Sigmoid colon (tissue), 7 donors: Measurements from ENCODE around the gene COL23A1. TPM values are rescaled to one million over a fixed set of nuclear protein-coding genes. Genes with fewer than 3 reads are reported as not detected.

ENCODE experiments used
- DNase-seq: peaks from one replicate; pipeline ENCODE4 v3.0.0-alpha.2; 2019
- H3K27ac ChIP-seq, 4 donors: fragments of 200-600 bp; sonication (generic); one replicate each; pipeline ENCODE4 v1.5.1; 2016 to 2019; ENCODE audit warnings: mild to moderate bottlenecking in 1 of 4
- H3K27me3 ChIP-seq, 3 donors: fragments of 200-600 bp; sonication (generic); one replicate each; pipeline ENCODE4 v1.5.1; 2019; ENCODE audit warnings: mild to moderate bottlenecking in 1 of 3
- H3K36me3 ChIP-seq, 4 donors: fragments of 200-600 bp; sonication (generic); one replicate each; pipeline ENCODE4 v1.5.1; 2016 to 2019
- H3K4me1 ChIP-seq, 4 donors: fragments of 200-600 bp; sonication (generic); one replicate each; pipeline ENCODE4 v1.5.1; 2017 to 2019
- H3K4me3 ChIP-seq, 4 donors: fragments of 200-600 bp; sonication (generic); one replicate each; pipeline ENCODE4 v1.5.1; 2017 to 2019; ENCODE audit warnings: mild to moderate bottlenecking in 2 of 4, moderate library complexity in 1 of 4
- H3K9me3 ChIP-seq, 4 donors: fragments of 200-600 bp in 3 of 4; sonication (generic) in 3 of 4; one replicate each; pipeline versions ENCODE4 v1.5.1 to v1.6.1; 2013 to 2019
- EP300 ChIP-seq, 4 donors: sonication (generic); formaldehyde crosslinking; IDR thresholded peaks; one replicate each; pipeline ENCODE4 v1.6.1; 2017; ENCODE audit warnings: antibody characterized with exemption in 4 of 4
- POLR2A ChIP-seq, 2 donors: fragments of 450-650 bp; IDR thresholded peaks; one replicate each; pipeline ENCODE4 v1.6.1; 2016; ENCODE audit warnings: antibody characterized with exemption in 2 of 2, mild to moderate bottlenecking in 2 of 2, moderate library complexity in 2 of 2
- POLR2AphosphoS5 ChIP-seq, 4 donors: sonication (generic); formaldehyde crosslinking; IDR thresholded peaks; one replicate each; pipeline ENCODE4 v1.6.1; 2017; ENCODE audit warnings: antibody characterized with exemption in 4 of 4
- WGBS, 2 donors: extraction: QIAGEN DNeasy Blood & Tissue Kit; methylation state at CpG; one replicate each; pipeline ENCODE4 v1.1.7; 2013; 5-methylcytosine and 5-hydroxymethylcytosine counted together
- intact Hi-C: fragments of 100-400 bp; cut with DNase I; formaldehyde crosslinking; loops from one replicate; pipeline ENCODE4 v1.15.1; 2023
- polyA plus RNA-seq, 3 donors: library from polyadenylated mRNA; stranded (reverse); fragments of 200-250 nt; gene quantifications; one replicate each; pipeline ENCODE4 v1.2.3, GENCODE V29; 2013
- total RNA-seq, 4 donors: library from RNA; depleted of rRNA; stranded (reverse); fragments of >200 nt; gene quantifications; one replicate each; pipeline ENCODE4 v1.1.0, GENCODE V29; 2016
- TF ChIP-seq, protein P1 (sequence below), 4 experiments: fragments of 450-650 bp in 3 of 4; fragments of 200-600 bp in 1 of 4; IDR thresholded peaks; one replicate each; pipeline ENCODE4 v1.5.1; 2016 to 2019; ENCODE audit warnings: antibody characterized with exemption in 4 of 4, mild to moderate bottlenecking in 3 of 4, moderate library complexity in 2 of 4
- donor health status: healthy with polysubstance abuse.
- donor health status: Bipolar disorder and iron deficiency.
- donor health status: healthy.

Gene COL23A1
- total and polyA plus RNA-seq, 7 donors = 0.28 to 1.2 (median 0.57) TPM; not detected in 1

DNA sequence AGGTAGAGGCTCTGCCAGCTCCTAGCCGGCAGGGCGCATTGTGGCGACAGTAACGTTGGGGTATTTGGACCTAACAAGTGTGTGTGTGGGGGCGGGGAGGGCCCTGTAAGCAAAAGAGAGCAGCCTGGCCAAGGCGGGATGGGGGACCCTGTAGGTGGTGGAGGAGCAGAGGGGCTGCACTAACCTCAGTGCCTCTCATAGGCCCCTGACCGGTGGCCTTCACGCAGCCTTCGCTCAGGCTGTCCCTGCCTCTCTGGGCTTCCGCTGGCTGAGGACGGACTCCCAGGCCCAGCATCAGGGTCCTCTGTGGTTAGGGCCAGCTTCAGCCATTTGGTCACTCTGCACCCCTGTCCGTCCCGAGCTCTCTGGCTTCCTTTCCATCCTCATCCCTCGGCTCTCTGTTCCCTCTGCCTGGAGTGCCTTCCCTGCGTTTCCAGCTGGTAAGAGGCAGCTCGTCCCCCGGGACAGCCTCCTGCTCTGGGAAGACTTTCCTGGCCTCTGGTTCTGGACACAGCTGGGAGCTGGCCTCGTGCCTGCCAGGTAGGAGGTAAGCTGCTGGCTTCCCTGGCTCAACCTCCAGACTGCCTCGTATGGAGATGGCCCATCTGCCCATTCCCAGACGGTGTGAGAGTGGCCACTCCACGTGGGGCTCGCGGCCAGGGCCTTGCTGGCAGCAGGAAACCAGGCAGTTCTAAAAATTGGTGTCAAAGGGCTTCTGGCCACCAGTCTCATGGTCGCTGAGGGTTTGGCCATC, 318.3 kb downstream of the COL23A1 start:
- H3K27me3 ChIP-seq = peaks cover 0 to 18% (median 0%) of the 10 kb centered on the region in 3 donors
- no peaks in the 10 kb centered on the region for H3K4me1 ChIP-seq
- H3K9me3 ChIP-seq = no peaks in the 10 kb centered on the region
- H3K27ac ChIP-seq = no peak overlapping the region
- intact Hi-C loops = no loop called here
- no peaks in the 10 kb centered on the region for H3K36me3 ChIP-seq
- TF ChIP-seq POLR2A (IDR thresholded peaks at IDR 0.05) (no peak), POLR2AphosphoS5 (IDR thresholded peaks at IDR 0.05) (no peak), EP300 (IDR thresholded peaks at IDR 0.05) (no peak)
- TF ChIP-seq, protein P1, sequence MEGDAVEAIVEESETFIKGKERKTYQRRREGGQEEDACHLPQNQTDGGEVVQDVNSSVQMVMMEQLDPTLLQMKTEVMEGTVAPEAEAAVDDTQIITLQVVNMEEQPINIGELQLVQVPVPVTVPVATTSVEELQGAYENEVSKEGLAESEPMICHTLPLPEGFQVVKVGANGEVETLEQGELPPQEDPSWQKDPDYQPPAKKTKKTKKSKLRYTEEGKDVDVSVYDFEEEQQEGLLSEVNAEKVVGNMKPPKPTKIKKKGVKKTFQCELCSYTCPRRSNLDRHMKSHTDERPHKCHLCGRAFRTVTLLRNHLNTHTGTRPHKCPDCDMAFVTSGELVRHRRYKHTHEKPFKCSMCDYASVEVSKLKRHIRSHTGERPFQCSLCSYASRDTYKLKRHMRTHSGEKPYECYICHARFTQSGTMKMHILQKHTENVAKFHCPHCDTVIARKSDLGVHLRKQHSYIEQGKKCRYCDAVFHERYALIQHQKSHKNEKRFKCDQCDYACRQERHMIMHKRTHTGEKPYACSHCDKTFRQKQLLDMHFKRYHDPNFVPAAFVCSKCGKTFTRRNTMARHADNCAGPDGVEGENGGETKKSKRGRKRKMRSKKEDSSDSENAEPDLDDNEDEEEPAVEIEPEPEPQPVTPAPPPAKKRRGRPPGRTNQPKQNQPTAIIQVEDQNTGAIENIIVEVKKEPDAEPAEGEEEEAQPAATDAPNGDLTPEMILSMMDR (IDR thresholded peaks at IDR 0.05) = no peak
- 77 to 87% methylated on average over 24 of the region's 24 CpGs for WGBS, 2 donors
- no peak for DNase-seq
- H3K4me3 ChIP-seq = no peak overlapping the region

DNA sequence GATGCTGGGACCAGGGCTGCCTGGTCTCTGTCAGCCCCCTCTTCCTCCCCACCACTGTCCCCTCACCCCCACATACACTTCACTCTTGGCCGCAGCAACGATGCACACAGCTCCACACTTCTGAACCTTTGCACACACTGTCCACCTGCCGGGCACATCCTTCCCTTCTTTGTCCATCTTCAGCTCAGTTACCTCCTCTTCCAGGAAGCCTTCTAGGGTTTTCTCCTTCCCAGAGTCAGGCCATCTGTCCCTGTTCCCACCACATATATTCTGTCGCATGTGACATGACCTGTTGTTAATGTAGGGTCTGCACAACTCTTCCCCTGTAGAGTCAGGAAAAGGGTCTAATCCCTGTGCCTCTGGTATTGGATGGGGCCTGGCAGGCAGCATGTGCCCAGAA, 319.0 kb downstream of the COL23A1 start:
- DNase-seq = no peak
- peaks cover 0 to 12% (median 0%) of the 10 kb centered on the region in 3 donors for H3K27me3 ChIP-seq
- no peaks in the 10 kb centered on the region for H3K9me3 ChIP-seq
- no peaks in the 10 kb centered on the region for H3K36me3 ChIP-seq
- intact Hi-C loops = no loop called here
- H3K4me3 ChIP-seq = no peak overlapping the region
- H3K27ac ChIP-seq = no peak overlapping the region
- TF ChIP-seq POLR2AphosphoS5 (IDR thresholded peaks at IDR 0.05) (no peak), EP300 (IDR thresholded peaks at IDR 0.05) (no peak), POLR2A (IDR thresholded peaks at IDR 0.05) (no peak)
- TF ChIP-seq, protein P1 (IDR thresholded peaks at IDR 0.05) = no peak
- 89 to 90% methylated on average over 4 of the region's 4 CpGs for WGBS, 2 donors
- no peaks in the 10 kb centered on the region for H3K4me1 ChIP-seq

DNA sequence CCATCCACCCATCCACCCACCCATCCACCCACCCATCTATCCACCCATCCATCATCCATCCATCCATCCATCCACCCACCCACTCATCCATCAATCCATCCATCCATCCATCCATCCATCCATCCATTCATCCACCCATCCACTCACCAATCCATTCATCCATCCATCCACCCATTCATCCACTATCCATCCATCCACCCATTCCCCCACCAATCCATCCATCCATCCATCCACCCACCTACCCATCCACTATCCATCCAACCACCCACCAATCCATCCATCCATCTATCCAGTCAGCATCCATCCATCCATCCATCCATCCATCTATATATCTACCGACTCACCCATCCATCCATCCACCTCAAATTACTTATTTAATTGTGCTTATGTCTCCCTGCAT, 320.7 kb downstream of the COL23A1 start:
- TF ChIP-seq, protein P1 (IDR thresholded peaks at IDR 0.05) = no peak
- no peak for TF ChIP-seq EP300 (IDR thresholded peaks at IDR 0.05)
- TF ChIP-seq POLR2A (IDR thresholded peaks at IDR 0.05) = no peak
- no peak for TF ChIP-seq POLR2AphosphoS5 (IDR thresholded peaks at IDR 0.05)
- no peak for DNase-seq

DNA sequence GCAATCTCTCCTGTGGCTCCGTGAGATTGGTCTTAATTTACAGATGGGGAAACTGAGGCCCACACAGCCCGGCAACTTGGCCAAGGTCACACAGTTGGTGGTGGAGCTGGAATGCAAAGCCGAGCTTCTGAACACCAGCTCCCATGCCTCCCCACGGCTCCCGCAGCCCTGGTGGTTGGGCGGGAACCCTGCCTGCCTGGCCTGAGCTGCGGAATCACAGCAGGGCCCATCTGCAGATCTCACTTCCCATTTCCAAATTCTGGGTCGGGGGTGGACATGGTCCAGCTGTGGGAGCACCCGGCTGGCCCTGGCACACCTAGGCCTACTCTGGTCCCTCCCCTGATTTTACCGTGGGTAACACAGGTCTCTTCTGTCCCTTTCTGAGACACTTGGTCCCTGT, 322.3 kb downstream of the COL23A1 start:
- Histone ChIP-seq H3K36me3 (no peaks in the 10 kb centered on the region), H3K27ac (no peak overlapping the region), H3K4me1 (no peaks in the 10 kb centered on the region), H3K4me3 (no peak overlapping the region), H3K9me3 (no peaks in the 10 kb centered on the region), H3K27me3 (peaks cover 0 to 7% (median 0%) of the 10 kb centered on the region in 3 donors)
- no peak for TF ChIP-seq POLR2AphosphoS5 (IDR thresholded peaks at IDR 0.05)
- intact Hi-C loops = no loop called here
- DNase-seq = no peak
- WGBS, 2 donors = 86 to 87% methylated on average over 10 of the region's 10 CpGs

More for the DNA sequence above, 320.7 kb downstream of the COL23A1 start:
- H3K27ac ChIP-seq = no peak overlapping the region
- H3K9me3 ChIP-seq = no peaks in the 10 kb centered on the region
- intact Hi-C loops = no loop called here
- no peaks in the 10 kb centered on the region for H3K4me1 ChIP-seq
- no peak overlapping the region for H3K4me3 ChIP-seq
- peaks cover 0 to 7% (median 0%) of the 10 kb centered on the region in 3 donors for H3K27me3 ChIP-seq
- H3K36me3 ChIP-seq = no peaks in the 10 kb centered on the region
- WGBS, 2 donors = 92% methylated on average over 1 of the region's 1 CpG

DNA sequence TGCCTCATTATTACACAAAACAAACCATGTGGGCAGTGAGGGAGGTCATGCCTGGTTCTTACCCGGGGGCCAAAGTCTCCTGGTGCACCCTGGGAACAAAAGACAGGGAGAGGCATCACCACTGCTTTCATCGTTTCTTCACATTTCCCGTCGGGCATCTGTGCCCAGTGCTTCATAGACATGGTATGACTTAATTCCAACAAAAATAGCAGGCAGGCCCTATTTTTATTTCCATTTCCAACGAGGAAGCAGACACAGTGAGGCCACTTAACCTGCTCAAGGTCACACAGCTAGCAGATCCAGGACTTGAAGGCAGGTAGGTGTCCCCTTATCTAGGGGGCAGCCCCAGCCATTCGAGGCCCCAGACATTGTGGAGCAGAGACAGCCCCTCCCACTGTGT, 322.9 kb downstream of the COL23A1 start:
- Histone ChIP-seq H3K27ac (no peak overlapping the region), H3K27me3 (peaks cover 0 to 7% (median 0%) of the 10 kb centered on the region in 3 donors), H3K4me3 (no peak overlapping the region), H3K9me3 (no peaks in the 10 kb centered on the region), H3K4me1 (no peaks in the 10 kb centered on the region), H3K36me3 (no peaks in the 10 kb centered on the region)
- intact Hi-C loops = no loop called here
- WGBS, 2 donors = 60 to 74% methylated on average over 6 of the region's 6 CpGs
- TF ChIP-seq POLR2AphosphoS5 (IDR thresholded peaks at IDR 0.05) (no peak), POLR2A (IDR thresholded peaks at IDR 0.05) (no peak)
- TF ChIP-seq, protein P1 (IDR thresholded peaks at IDR 0.05) = no peak
- no peak for DNase-seq
